Esophagus (tissue), 2 donors: ENCODE data around the gene ZNF513. TPM values are rescaled to one million over a fixed set of nuclear protein-coding genes. Genes with fewer than 3 reads are reported as not detected.

Experiments
- H3K27ac ChIP-seq, 2 donors: one replicate each; pipeline ENCODE4 v1.5.1; 2013; ENCODE audit warnings: low read depth in 2 of 2, mild to moderate bottlenecking in 2 of 2, inconsistent platforms in 1 of 2, low read length in 1 of 2, moderate library complexity in 1 of 2
- H3K27me3 ChIP-seq, 2 donors: one replicate each; pipeline ENCODE4 v1.6.1; 2013; ENCODE audit warnings: low read length in 2 of 2, control low read depth in 1 of 2, mild to moderate bottlenecking in 1 of 2; ENCODE audit not compliant: insufficient read depth in 2 of 2, control insufficient read depth in 1 of 2
- H3K36me3 ChIP-seq, 2 donors: one replicate each; pipeline ENCODE4 v1.6.1; 2013; ENCODE audit warnings: low read length in 1 of 2; ENCODE audit not compliant: control insufficient read depth in 2 of 2, insufficient read depth in 2 of 2
- H3K4me1 ChIP-seq, 2 donors: one replicate each; pipeline ENCODE4 v1.6.1; 2013; ENCODE audit warnings: low read length in 1 of 2; ENCODE audit not compliant: control insufficient read depth in 2 of 2, insufficient read depth in 2 of 2
- H3K4me3 ChIP-seq, 2 donors: one replicate each; pipeline ENCODE4 v1.5.1; 2013; ENCODE audit warnings: low read length in 2 of 2, mild to moderate bottlenecking in 2 of 2, low read depth in 1 of 2, moderate library complexity in 1 of 2
- H3K9me3 ChIP-seq, 2 donors: one replicate each; pipeline ENCODE4 v1.6.1; 2013; ENCODE audit warnings: mild to moderate bottlenecking in 2 of 2, low read depth in 1 of 2, low read length in 1 of 2, moderate library complexity in 1 of 2; ENCODE audit not compliant: control insufficient read depth in 2 of 2, insufficient read depth in 1 of 2
- WGBS, 2 donors: extraction: QIAGEN DNeasy Blood & Tissue Kit; methylation state at CpG; one replicate each; pipeline ENCODE4 v1.1.7; 2013; 5-methylcytosine and 5-hydroxymethylcytosine counted together
- polyA plus RNA-seq, 2 donors: library from polyadenylated mRNA; stranded (reverse); fragments of 200-250 nt; gene quantifications; one replicate each; pipeline ENCODE4 v1.2.3, GENCODE V29; 2013
- donor health status: healthy with polysubstance abuse.
- donor health status: Bipolar disorder and iron deficiency.

ZNF513 gene
- polyA plus RNA-seq, 2 donors: 20.0 to 34.5 TPM

DNA sequence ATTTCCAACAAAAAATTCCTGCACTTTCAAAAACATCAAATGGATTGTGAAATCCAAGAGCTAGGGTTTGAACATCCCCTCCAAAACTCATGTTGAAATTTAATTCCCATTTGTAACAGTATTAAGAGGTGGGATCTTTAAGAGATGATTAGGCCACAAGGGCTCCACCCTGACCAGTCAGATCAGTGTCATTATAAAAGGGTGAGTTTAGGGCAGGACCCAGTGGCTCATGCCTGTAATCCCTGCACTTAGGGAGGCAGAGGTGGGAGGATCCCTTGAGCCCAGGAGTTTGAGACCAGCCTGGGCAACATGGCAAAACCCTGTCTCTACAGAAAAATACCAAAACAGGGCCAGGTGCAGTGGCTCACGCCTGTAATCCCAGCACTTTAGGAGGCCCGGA is 32.9 kb downstream of the ZNF513 start:
- H3K36me3 ChIP-seq: peaks cover 0 to 3% of the 10 kb centered on the region in 2 donors
- H3K27ac ChIP-seq: peak overlapping the region in 1 of 2 donors; percentile 52
- H3K4me1 ChIP-seq: peaks cover 0 to 2% of the 10 kb centered on the region in 2 donors
- no peaks in the 10 kb centered on the region for H3K9me3 ChIP-seq
- no peak overlapping the region for H3K4me3 ChIP-seq
- WGBS, 2 donors: 93 to 94% methylated on average over 2 of the region's 2 CpGs
- no peaks in the 10 kb centered on the region for H3K27me3 ChIP-seq

DNA sequence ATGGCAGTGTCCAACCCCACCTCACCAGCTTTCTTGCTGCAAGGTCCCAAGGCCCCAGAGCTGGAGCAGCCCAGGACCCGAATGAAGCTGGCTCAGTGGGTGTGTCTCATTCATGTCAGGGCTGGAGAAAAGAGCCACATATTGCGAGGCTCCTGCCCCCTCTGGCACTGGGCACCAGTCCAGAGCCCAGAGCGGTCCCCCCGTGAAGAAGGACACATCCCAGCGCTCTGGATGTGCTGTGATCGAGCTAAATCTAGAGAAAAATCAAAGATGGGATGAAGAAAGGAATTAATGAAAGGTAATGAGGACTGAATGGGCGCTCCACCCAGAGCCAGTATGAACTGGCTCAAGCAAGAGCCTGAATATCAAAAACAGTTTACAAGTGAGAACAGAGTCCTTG is 44.4 kb downstream of the ZNF513 start:
- H3K27ac ChIP-seq: no peak overlapping the region
- H3K9me3 ChIP-seq: no peaks in the 10 kb centered on the region
- no peak overlapping the region for H3K4me3 ChIP-seq
- WGBS, 2 donors: 85 to 89% methylated on average over 7 of the region's 7 CpGs
- H3K36me3 ChIP-seq: peaks cover 23 to 37% of the 10 kb centered on the region in 2 donors
- H3K4me1 ChIP-seq: no peaks in the 10 kb centered on the region
- H3K27me3 ChIP-seq: no peaks in the 10 kb centered on the region

- Histone ChIP-seq H3K4me1 (no peaks in the 10 kb centered on the region), H3K4me3 (no peak overlapping the region), H3K27me3 (no peaks in the 10 kb centered on the region), H3K9me3 (no peaks in the 10 kb centered on the region), H3K36me3 (peaks cover 23 to 37% of the 10 kb centered on the region in 2 donors), H3K27ac (no peak overlapping the region)
- WGBS, 2 donors: 92 to 96% methylated on average over 3 of the region's 3 CpGs
Measured at GRCh38 chr2:27335311-27335710, 45.2 kb downstream of the ZNF513 start.

Other genes with a start within 250 kb of the ZNF513 start
- gene PREB, start 246.1 kb downstream of the ZNF513 start, polyA plus RNA-seq: 10 to 100 TPM; 24.1 to 29.7 TPM
- gene PRR30, start 241.3 kb downstream of the ZNF513 start, polyA plus RNA-seq: not detected
- gene TCF23, start 231.7 kb downstream of the ZNF513 start, polyA plus RNA-seq: under 1 TPM in 1 of 2 donors, not detected in 1; 0.02 TPM
- 10 to 100 TPM; 66.2 to 92.7 TPM for gene ATRAID, start 168.7 kb downstream of the ZNF513 start, polyA plus RNA-seq
- gene SLC5A6, start 168.5 kb downstream of the ZNF513 start, polyA plus RNA-seq: 10 to 100 TPM; 11.4 to 13.5 TPM
- gene CAD, start 163.4 kb downstream of the ZNF513 start, polyA plus RNA-seq: 10 to 100 TPM; 16.8 to 18.3 TPM
- under 1 TPM; 0.08 to 0.09 TPM for gene SLC30A3, start 117.7 kb downstream of the ZNF513 start, polyA plus RNA-seq
- under 1 TPM; 0.05 to 0.14 TPM for gene DNAJC5G, start 105.3 kb downstream of the ZNF513 start, polyA plus RNA-seq
- gene TRIM54, start 98.3 kb downstream of the ZNF513 start, polyA plus RNA-seq: under 1 TPM; 0.05 to 0.18 TPM
- gene UCN, start 72.3 kb downstream of the ZNF513 start, polyA plus RNA-seq: 1 to 10 TPM in 1 of 2 donors, under 1 TPM in 1; 0.41 to 1.1 TPM
- gene MPV17, start 57.6 kb downstream of the ZNF513 start, polyA plus RNA-seq: 10 to 100 TPM; 44.9 to 71.2 TPM
- 10 to 100 TPM; 41.5 to 43.8 TPM for gene GTF3C2, start 24.0 kb downstream of the ZNF513 start, polyA plus RNA-seq
- 10 to 100 TPM; 44.1 to 55.5 TPM for gene EIF2B4, start 10.4 kb downstream of the ZNF513 start, polyA plus RNA-seq
- gene SNX17, start 10.1 kb downstream of the ZNF513 start, polyA plus RNA-seq: 10 to 100 TPM; 36.9 to 61.7 TPM
- gene PPM1G, start 28.9 kb upstream of the ZNF513 start, polyA plus RNA-seq: 10 to 100 TPM; 40.3 to 65.0 TPM
- 10 to 100 TPM; 51.9 to 95.7 TPM for gene NRBP1, start 47.9 kb upstream of the ZNF513 start, polyA plus RNA-seq
- 10 to 100 TPM; 21.0 to 30.3 TPM for gene KRTCAP3, start 61.6 kb upstream of the ZNF513 start, polyA plus RNA-seq
- 10 to 100 TPM; 12.8 to 27.5 TPM for gene IFT172, start 109.0 kb upstream of the ZNF513 start, polyA plus RNA-seq
- gene FNDC4, start 114.5 kb upstream of the ZNF513 start, polyA plus RNA-seq: 10 to 100 TPM; 22.2 to 34.0 TPM
- gene GCKR, start 116.1 kb upstream of the ZNF513 start, polyA plus RNA-seq: 1 to 10 TPM; 2.1 to 4.0 TPM
- 1 to 10 TPM; 5.6 to 6.6 TPM for gene ZNF512, start 202.3 kb upstream of the ZNF513 start, polyA plus RNA-seq
- 1 to 10 TPM; 1.0 to 1.2 TPM for gene CCDC121, start 248.3 kb upstream of the ZNF513 start, polyA plus RNA-seq
- gene GPN1, start 248.3 kb upstream of the ZNF513 start, polyA plus RNA-seq: 10 to 100 TPM; 15.0 to 25.0 TPM